Parathyroid adenoma (tissue), 2 donors: Measurements from ENCODE around the gene TPPP3.

Source experiments
- H2AFZ ChIP-seq: fragments of 300-600 bp; sonication (generic); one replicate; pipeline ENCODE4 v1.7.0; 2017; ENCODE audit warnings: antibody characterized with exemption, mild to moderate bottlenecking
- H3K27ac ChIP-seq: fragments of 300-600 bp; sonication (generic); one replicate; pipeline ENCODE4 v1.7.0; 2017
- H3K27me3 ChIP-seq: fragments of 300-600 bp; sonication (generic); one replicate; pipeline ENCODE4 v1.7.0; 2017; ENCODE audit warnings: low read length; ENCODE audit not compliant: control insufficient read depth, insufficient read depth
- H3K36me3 ChIP-seq: fragments of 300-600 bp; sonication (generic); one replicate; pipeline ENCODE4 v1.7.0; 2017; ENCODE audit warnings: low read length; ENCODE audit not compliant: control insufficient read depth, insufficient read depth
- H3K4me1 ChIP-seq: fragments of 300-600 bp; sonication (generic); one replicate; pipeline ENCODE4 v1.7.0; 2017; ENCODE audit warnings: control low read depth
- H3K4me2 ChIP-seq: fragments of 300-600 bp; sonication (generic); one replicate; pipeline ENCODE4 v1.7.0; 2017; ENCODE audit warnings: low read length
- H3K4me3 ChIP-seq: fragments of 300-600 bp; sonication (generic); one replicate; pipeline ENCODE4 v1.7.0; 2017; ENCODE audit warnings: low read depth, low read length
- H3K79me2 ChIP-seq: fragments of 300-600 bp; sonication (generic); one replicate; pipeline ENCODE4 v1.7.0; 2017; ENCODE audit warnings: control low read depth
- H3K9ac ChIP-seq: fragments of 300-600 bp; sonication (generic); one replicate; pipeline ENCODE4 v1.7.0; 2017; ENCODE audit warnings: mild to moderate bottlenecking
- H3K9me3 ChIP-seq: fragments of 300-600 bp; sonication (generic); one replicate; pipeline ENCODE4 v1.7.0; 2017; ENCODE audit warnings: low read length; ENCODE audit not compliant: control insufficient read depth
- CTCF ChIP-seq: fragments of 300-600 bp; sonication (generic); IDR thresholded peaks from one replicate; pipeline ENCODE4 v1.7.0; 2017; ENCODE audit warnings: antibody characterized with exemption, mild to moderate bottlenecking
- donor health status: primary hyperparathyroidism.

Gene TPPP3

GRCh38 chr16:67407788-67408452, 14.6 kb upstream of the TPPP3 start:
- H3K79me2 ChIP-seq: no peaks in the 10 kb centered on the region
- H3K4me1 ChIP-seq: peaks cover 9% of the 10 kb centered on the region
- no peaks in the 10 kb centered on the region for H3K9me3 ChIP-seq
- no peak overlapping the region for H3K27ac ChIP-seq
- H3K27me3 ChIP-seq: no peaks in the 10 kb centered on the region
- no peaks in the 10 kb centered on the region for H3K36me3 ChIP-seq
- no peak for TF ChIP-seq CTCF
- H2AFZ ChIP-seq: no peak overlapping the region
- H3K4me2 ChIP-seq: no peak overlapping the region
- H3K9ac ChIP-seq: no peak overlapping the region
- no peak overlapping the region for H3K4me3 ChIP-seq

GRCh38 chr16:67407176-67407787, 14.0 kb upstream of the TPPP3 start:
- no peak overlapping the region for H3K4me3 ChIP-seq
- H3K4me2 ChIP-seq: no peak overlapping the region
- H3K36me3 ChIP-seq: no peaks in the 10 kb centered on the region
- H3K4me1 ChIP-seq: peaks cover 9% of the 10 kb centered on the region
- no peaks in the 10 kb centered on the region for H3K27me3 ChIP-seq
- no peak overlapping the region for H3K9ac ChIP-seq
- no peak overlapping the region for H2AFZ ChIP-seq
- TF ChIP-seq CTCF: no peak
- no peak overlapping the region for H3K27ac ChIP-seq
- no peaks in the 10 kb centered on the region for H3K9me3 ChIP-seq
- H3K79me2 ChIP-seq: no peaks in the 10 kb centered on the region

GRCh38 chr16:67406111-67406971, 13.0 kb upstream of the TPPP3 start:
- Histone ChIP-seq H3K4me2 (no peak overlapping the region), H3K9me3 (no peaks in the 10 kb centered on the region), H3K27ac (no peak overlapping the region), H3K27me3 (no peaks in the 10 kb centered on the region), H3K4me3 (no peak overlapping the region), H3K9ac (no peak overlapping the region), H3K4me1 (peaks cover 9% of the 10 kb centered on the region), H2AFZ (no peak overlapping the region), H3K79me2 (no peaks in the 10 kb centered on the region), H3K36me3 (no peaks in the 10 kb centered on the region)
- TF ChIP-seq CTCF: no peak

GRCh38 chr16:67405336-67405735, 12.0 kb upstream of the TPPP3 start:
- H3K4me2 ChIP-seq: no peak overlapping the region
- no peaks in the 10 kb centered on the region for H3K79me2 ChIP-seq
- no peaks in the 10 kb centered on the region for H3K27me3 ChIP-seq
- H3K9me3 ChIP-seq: no peaks in the 10 kb centered on the region
- TF ChIP-seq CTCF: no peak
- no peaks in the 10 kb centered on the region for H3K36me3 ChIP-seq
- H3K9ac ChIP-seq: no peak overlapping the region
- no peak overlapping the region for H3K27ac ChIP-seq
- peaks cover 13% of the 10 kb centered on the region for H3K4me1 ChIP-seq
- no peak overlapping the region for H2AFZ ChIP-seq
- H3K4me3 ChIP-seq: no peak overlapping the region
